KMS-11 (cell line): ENCODE data around the gene DNAJB2.

ENCODE experiments used
- H2AFZ ChIP-seq: fragments of 200-600 bp; sonication (generic); 2 replicates; pipeline ENCODE4 v1.6.1; 2016; ENCODE audit warnings: antibody characterized with exemption, mixed run types, low read depth
- H3K27ac ChIP-seq: fragments of 200-600 bp; sonication (generic); 2 replicates; pipeline ENCODE4 v1.6.1; 2016; ENCODE audit warnings: mild to moderate bottlenecking, mixed run types
- H3K27me3 ChIP-seq: fragments of 200-600 bp; sonication (generic); 2 replicates; pipeline ENCODE4 v1.6.1; 2017; ENCODE audit warnings: mild to moderate bottlenecking, low read depth, mixed run types, moderate library complexity; ENCODE audit not compliant: insufficient read depth
- H3K36me3 ChIP-seq: fragments of 200-600 bp; sonication (generic); 2 replicates; pipeline ENCODE4 v1.6.1; 2017; ENCODE audit warnings: mild to moderate bottlenecking, mixed run types; ENCODE audit not compliant: insufficient read depth
- H3K4me1 ChIP-seq: fragments of 200-600 bp; sonication (generic); 2 replicates; pipeline ENCODE4 v1.6.1; 2016; ENCODE audit warnings: mild to moderate bottlenecking, low read depth, mixed run types; ENCODE audit not compliant: poor library complexity, severe bottlenecking
- H3K4me2 ChIP-seq: fragments of 200-600 bp; sonication (generic); 2 replicates; pipeline ENCODE4 v1.7.0; 2016; ENCODE audit warnings: mild to moderate bottlenecking, mixed run types
- H3K4me3 ChIP-seq: fragments of 200-600 bp; sonication (generic); IDR thresholded peaks from 2 replicates; pipeline ENCODE4 v1.6.1; 2017; ENCODE audit warnings: low read depth, low read length, mixed read lengths; ENCODE audit not compliant: insufficient read depth
- H3K79me2 ChIP-seq: fragments of 200-600 bp; sonication (generic); 2 replicates; pipeline ENCODE4 v1.6.1; 2016; ENCODE audit warnings: low read depth, mixed run types; ENCODE audit not compliant: insufficient read depth
- H3K9ac ChIP-seq: fragments of 200-600 bp; sonication (generic); 2 replicates; pipeline ENCODE4 v1.6.1; 2016; ENCODE audit warnings: mild to moderate bottlenecking, mixed run types
- H4K20me1 ChIP-seq: fragments of 200-600 bp; sonication (generic); 2 replicates; pipeline ENCODE4 v1.6.1; 2016; ENCODE audit warnings: mild to moderate bottlenecking, mixed run types; ENCODE audit not compliant: insufficient read depth
- CTCF ChIP-seq: fragments of 200-600 bp; sonication (generic); conservative IDR thresholded peaks from 2 replicates; pipeline ENCODE4 v1.6.1; 2017; ENCODE audit warnings: low read depth, mild to moderate bottlenecking, antibody characterized with exemption, low read length, moderate library complexity, mixed read lengths

The DNAJB2 gene

GRCh38 chr2:219291394-219291793, 12.2 kb downstream of the DNAJB2 start:
- Histone ChIP-seq H3K79me2 (no peaks in the 10 kb centered on the region), H3K27ac (no peak overlapping the region), H3K27me3 (peaks cover 15% of the 10 kb centered on the region; the same call in 1 of the 2 replicates), H3K4me1 (peaks cover 7% of the 10 kb centered on the region), H3K36me3 (no peaks in the 10 kb centered on the region), H3K4me3 (no peak overlapping the region), H4K20me1 (no peaks in the 10 kb centered on the region), H3K4me2 (no peak overlapping the region), H2AFZ (no peak overlapping the region), H3K9ac (no peak overlapping the region)
- TF ChIP-seq CTCF: no peak

- H3K27ac ChIP-seq: no peak overlapping the region
Measured at GRCh38 chr2:219291910-219292490, 12.8 kb downstream of the DNAJB2 start.

GRCh38 chr2:219292616-219293015, 13.4 kb downstream of the DNAJB2 start:
- Histone ChIP-seq H3K27ac (no peak overlapping the region), H3K4me2 (no peak overlapping the region), H4K20me1 (no peaks in the 10 kb centered on the region), H3K4me1 (peaks cover 7% of the 10 kb centered on the region), H3K27me3 (peaks cover 15% of the 10 kb centered on the region; the same call in 1 of the 2 replicates), H3K36me3 (no peaks in the 10 kb centered on the region), H3K79me2 (no peaks in the 10 kb centered on the region), H3K9ac (no peak overlapping the region), H3K4me3 (no peak overlapping the region), H2AFZ (no peak overlapping the region)
- TF ChIP-seq CTCF: no peak

More at GRCh38 chr2:219291910-219292490, 12.8 kb downstream of the DNAJB2 start:
- Histone ChIP-seq H3K27me3 (peaks cover 15% of the 10 kb centered on the region; the same call in 1 of the 2 replicates), H3K4me2 (no peak overlapping the region), H2AFZ (no peak overlapping the region), H3K79me2 (no peaks in the 10 kb centered on the region), H3K9ac (no peak overlapping the region), H3K4me1 (peaks cover 7% of the 10 kb centered on the region), H3K4me3 (no peak overlapping the region), H4K20me1 (no peaks in the 10 kb centered on the region), H3K36me3 (no peaks in the 10 kb centered on the region)
- TF ChIP-seq CTCF: no peak

- Histone ChIP-seq H3K9ac (no peak overlapping the region), H4K20me1 (no peaks in the 10 kb centered on the region), H3K27ac (no peak overlapping the region), H2AFZ (peak overlapping the region; percentile 83; the same call in 1 of the 2 replicates), H3K4me1 (peaks cover 7% of the 10 kb centered on the region), H3K79me2 (no peaks in the 10 kb centered on the region), H3K27me3 (peaks cover 17% of the 10 kb centered on the region; the same call in 1 of the 2 replicates), H3K4me3 (no peak overlapping the region), H3K4me2 (no peak overlapping the region), H3K36me3 (no peaks in the 10 kb centered on the region)
- no peak for TF ChIP-seq CTCF
Measured at GRCh38 chr2:219293736-219294231, 14.6 kb downstream of the DNAJB2 start.
